ENCODE data around the gene KPNA3. TPM values are rescaled to one million over a fixed set of nuclear protein-coding genes. Genes with fewer than 3 reads are reported as not detected.

The KPNA3 gene
- total RNA-seq, 1 donor = 36.7 TPM

DNA sequence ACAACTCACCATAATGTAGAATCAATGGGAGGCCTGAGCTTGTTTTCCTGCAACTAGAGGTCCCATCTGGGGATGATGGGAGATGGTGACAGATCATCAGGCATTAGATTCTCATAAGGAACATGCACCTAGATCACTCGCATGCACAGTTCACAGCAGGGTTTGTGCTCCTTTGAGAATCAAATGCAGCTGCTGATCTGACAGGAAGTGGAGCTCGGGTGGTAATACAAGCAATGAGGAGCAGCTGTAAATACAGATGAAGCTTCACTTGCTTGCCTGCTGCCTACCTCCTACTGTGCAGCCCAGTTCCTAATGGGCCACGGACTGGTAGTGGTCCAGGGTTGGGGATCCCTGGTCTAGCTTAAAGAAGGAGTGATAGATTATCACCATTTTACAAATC, 33.0 kb downstream of the KPNA3 start:
- DNase-seq (ENCODE audit: low read depth) = no peak
- TF ChIP-seq, protein P1, sequence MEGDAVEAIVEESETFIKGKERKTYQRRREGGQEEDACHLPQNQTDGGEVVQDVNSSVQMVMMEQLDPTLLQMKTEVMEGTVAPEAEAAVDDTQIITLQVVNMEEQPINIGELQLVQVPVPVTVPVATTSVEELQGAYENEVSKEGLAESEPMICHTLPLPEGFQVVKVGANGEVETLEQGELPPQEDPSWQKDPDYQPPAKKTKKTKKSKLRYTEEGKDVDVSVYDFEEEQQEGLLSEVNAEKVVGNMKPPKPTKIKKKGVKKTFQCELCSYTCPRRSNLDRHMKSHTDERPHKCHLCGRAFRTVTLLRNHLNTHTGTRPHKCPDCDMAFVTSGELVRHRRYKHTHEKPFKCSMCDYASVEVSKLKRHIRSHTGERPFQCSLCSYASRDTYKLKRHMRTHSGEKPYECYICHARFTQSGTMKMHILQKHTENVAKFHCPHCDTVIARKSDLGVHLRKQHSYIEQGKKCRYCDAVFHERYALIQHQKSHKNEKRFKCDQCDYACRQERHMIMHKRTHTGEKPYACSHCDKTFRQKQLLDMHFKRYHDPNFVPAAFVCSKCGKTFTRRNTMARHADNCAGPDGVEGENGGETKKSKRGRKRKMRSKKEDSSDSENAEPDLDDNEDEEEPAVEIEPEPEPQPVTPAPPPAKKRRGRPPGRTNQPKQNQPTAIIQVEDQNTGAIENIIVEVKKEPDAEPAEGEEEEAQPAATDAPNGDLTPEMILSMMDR (IDR thresholded peaks at IDR 0.05; ENCODE audit: insufficient read depth, low read depth, low read length) = no peak
- no peak overlapping the region for H3K4me3 ChIP-seq (ENCODE audit: low read depth, low read length)

DNA sequence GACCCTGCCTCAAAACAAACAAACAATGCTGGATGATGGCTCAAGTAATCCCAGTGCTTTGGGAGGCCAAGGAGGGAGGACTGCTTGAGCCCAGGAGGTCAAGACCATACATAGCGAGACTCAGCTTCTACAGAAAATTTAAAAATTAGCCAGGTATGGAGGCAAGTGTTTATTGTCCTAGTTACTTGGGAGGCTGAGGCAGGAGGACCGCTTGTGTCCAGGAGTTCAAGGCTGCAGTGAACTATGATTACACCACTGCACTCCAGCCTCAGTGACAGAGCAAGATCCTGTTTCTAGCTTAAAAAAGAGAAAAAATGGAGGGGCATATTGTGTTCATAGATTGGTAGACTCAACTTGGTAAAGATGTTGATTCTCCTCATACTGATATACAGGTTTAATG, 36.2 kb downstream of the KPNA3 start:
- no peak for DNase-seq (ENCODE audit: low read depth)
- TF ChIP-seq, protein P1 (IDR thresholded peaks at IDR 0.05; ENCODE audit: insufficient read depth, low read depth, low read length) = no peak
- no peak overlapping the region for H3K4me3 ChIP-seq (ENCODE audit: low read depth, low read length)

DNA sequence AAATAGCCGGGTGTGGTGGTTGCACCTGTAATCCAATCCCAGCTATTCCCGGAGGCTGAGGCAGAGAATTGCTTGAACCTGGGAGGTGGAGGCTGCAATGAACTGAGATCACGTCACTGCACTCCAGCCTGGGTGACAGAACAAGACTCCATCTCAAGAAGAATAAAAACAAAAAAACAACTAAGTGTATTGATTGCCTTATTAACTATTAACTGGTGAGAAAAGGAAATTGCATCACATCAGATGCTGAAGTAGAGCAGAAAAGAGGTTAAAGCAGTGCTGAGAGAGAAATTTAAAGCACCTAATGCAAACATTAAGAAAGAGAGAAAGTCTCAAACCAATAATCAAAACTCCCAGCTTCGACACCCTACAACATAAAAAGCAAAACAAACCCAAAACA, 38.3 kb downstream of the KPNA3 start:
- no peak overlapping the region for H3K4me3 ChIP-seq (ENCODE audit: low read depth, low read length)
- no peak for DNase-seq (ENCODE audit: low read depth)
- TF ChIP-seq, protein P1 (IDR thresholded peaks at IDR 0.05; ENCODE audit: insufficient read depth, low read depth, low read length) = no peak

DNA sequence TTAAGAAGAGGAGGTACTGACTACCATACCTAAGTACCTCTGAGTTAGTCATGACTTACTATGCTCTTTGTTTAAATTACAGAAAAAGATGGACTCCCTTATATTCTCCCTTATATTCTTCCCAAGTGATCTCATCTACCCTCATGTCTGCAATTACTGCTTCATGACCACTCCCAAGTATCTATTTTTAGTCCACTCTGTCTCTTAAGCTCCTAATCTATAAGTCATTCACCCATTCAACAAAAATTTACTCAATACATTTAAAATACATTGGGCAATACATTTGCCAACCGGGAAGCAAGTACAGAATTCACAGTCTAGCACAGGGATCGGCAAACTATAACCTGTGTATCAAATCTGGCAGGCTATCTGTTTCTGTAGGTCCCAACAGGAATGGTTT, 42.6 kb downstream of the KPNA3 start:
- DNase-seq (ENCODE audit: low read depth) = peak; percentile 20
- no peak overlapping the region for H3K4me3 ChIP-seq (ENCODE audit: low read depth, low read length)
- TF ChIP-seq, protein P1 (IDR thresholded peaks at IDR 0.05; ENCODE audit: insufficient read depth, low read depth, low read length) = no peak

DNA sequence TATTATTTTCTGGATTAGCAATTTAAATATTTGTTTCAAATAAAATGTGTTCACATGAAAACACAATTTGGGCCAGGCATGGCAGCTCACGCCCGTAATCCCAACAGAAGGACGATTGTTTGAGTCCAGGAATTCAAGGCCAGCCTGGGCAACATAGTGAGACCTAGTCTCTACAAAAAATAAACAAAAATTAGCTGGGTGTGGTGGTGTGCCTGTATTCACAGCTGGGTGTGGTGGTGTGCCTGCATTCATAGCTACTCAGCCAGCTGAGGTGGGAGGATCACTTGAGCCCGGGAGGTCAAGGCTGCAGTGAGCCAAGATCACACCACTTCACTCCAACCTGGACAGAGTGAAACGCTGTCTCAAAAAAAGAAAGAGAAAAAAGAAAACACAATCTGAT, 46.4 kb downstream of the KPNA3 start:
- no peak overlapping the region for H3K4me3 ChIP-seq (ENCODE audit: low read depth, low read length)
- DNase-seq (ENCODE audit: low read depth) = no peak
- TF ChIP-seq, protein P1 (IDR thresholded peaks at IDR 0.05; ENCODE audit: insufficient read depth, low read depth, low read length) = no peak

DNA sequence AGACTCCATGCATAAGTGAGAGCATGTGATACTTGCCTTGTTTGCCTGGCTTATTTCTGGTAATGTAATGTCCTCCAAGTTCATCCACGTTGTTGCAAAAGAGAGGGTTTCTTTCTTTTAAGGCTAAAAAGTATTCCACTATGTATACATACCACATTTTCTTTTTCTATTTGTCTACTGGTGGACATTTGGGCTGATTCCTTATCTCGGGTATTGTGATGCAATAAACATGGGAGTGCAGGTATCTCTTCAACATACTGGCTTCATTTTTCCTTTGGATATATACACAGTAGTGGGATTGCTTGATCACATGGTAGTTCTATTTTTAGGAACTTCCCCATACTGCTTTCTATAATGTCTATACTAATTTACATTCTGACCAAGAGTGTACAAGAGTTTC, 51.6 kb downstream of the KPNA3 start:
- H3K4me3 ChIP-seq (ENCODE audit: low read depth, low read length) = no peak overlapping the region
- TF ChIP-seq, protein P1 (IDR thresholded peaks at IDR 0.05; ENCODE audit: insufficient read depth, low read depth, low read length) = no peak

DNA sequence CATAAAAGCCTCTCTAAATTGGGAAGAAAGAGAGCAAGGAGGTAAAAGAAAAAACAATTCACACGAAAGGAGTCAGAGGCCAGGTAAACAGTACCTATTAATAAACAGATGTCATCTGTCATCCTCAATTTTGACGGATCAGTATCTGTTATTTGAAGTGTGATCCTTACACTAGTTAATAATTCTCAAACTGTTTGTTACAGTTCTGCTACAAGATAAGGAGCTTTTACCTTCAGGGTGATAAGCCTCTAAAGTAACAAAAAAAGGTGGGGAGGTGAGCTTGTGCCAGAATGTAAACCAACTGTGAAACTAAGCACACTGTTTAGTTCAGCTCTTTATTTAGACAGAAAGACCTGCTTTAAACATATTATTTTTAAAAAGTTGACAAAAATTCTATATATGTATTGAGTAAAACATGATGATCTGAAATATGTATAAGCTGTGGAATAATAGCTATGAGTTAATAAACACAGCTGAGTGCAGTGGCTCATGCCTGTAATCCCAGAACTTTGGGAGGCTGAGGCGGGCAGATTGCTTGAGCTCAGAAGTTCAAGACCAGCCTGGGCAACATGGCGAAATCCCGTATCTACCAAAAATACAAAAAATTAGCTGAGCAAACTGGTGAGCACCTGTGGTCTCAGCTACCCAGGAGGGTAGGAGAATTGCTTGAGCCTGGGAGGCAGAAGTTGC, 52.8 kb downstream of the KPNA3 start:
- no peak for DNase-seq (ENCODE audit: low read depth)
- TF ChIP-seq, protein P1 (IDR thresholded peaks at IDR 0.05; ENCODE audit: insufficient read depth, low read depth, low read length) = no peak
- H3K4me3 ChIP-seq (ENCODE audit: low read depth, low read length) = no peak overlapping the region

More for the DNA sequence above, 51.6 kb downstream of the KPNA3 start:
- no peak for DNase-seq (ENCODE audit: low read depth)
